Lower lobe of right lung (tissue), 2 donors: ENCODE data around the gene NTSR2. TPM values are rescaled to one million over a fixed set of nuclear protein-coding genes. Genes with fewer than 3 reads are reported as not detected.

Experiments used
- ATAC-seq, 2 donors: fragments of 200-7000 bp; cut with Tn5 transposase; one replicate each; pipeline ENCODE4 v1.9.1; 2020 to 2022; ENCODE audit warnings: mild to moderate bottlenecking in 2 of 2, moderate library complexity in 2 of 2
- DNase-seq: peaks from one replicate; pipeline ENCODE4 v3.0.0-alpha.2; 2020
- H3K27ac ChIP-seq: fragments of 200-600 bp; one replicate; pipeline ENCODE4 v1.8.0; 2022
- H3K27me3 ChIP-seq: fragments of 200-600 bp; one replicate; pipeline ENCODE4 v1.8.0; 2022; ENCODE audit warnings: low read depth
- H3K36me3 ChIP-seq: fragments of 200-600 bp; one replicate; pipeline ENCODE4 v1.8.0; 2022; ENCODE audit warnings: mild to moderate bottlenecking
- H3K4me1 ChIP-seq: fragments of 200-600 bp; one replicate; pipeline ENCODE4 v1.8.0; 2022
- H3K4me3 ChIP-seq: fragments of 200-600 bp; one replicate; pipeline ENCODE4 v1.8.0; 2022; ENCODE audit warnings: mild to moderate bottlenecking
- H3K9me3 ChIP-seq: fragments of 200-600 bp; one replicate; pipeline ENCODE4 v1.8.0; 2022
- intact Hi-C: fragments of 100-400 bp; cut with DNase I; formaldehyde crosslinking; loops from one replicate; pipeline ENCODE4 v1.11.0; 2022
- total RNA-seq: library from RNA; stranded (reverse); fragmentation: NEBNext Ultra II Directional; extraction: Animal tissue kit (Norgen Biotek cat#: 25700); gene quantifications from one replicate; pipeline ENCODE4 v1.2.1, GENCODE V29; 2021
- TF ChIP-seq, protein P1 (sequence below): fragments of 200-600 bp; IDR thresholded peaks from one replicate; pipeline ENCODE4 v1.8.0; 2022; ENCODE audit warnings: antibody characterized with exemption, mild to moderate bottlenecking
- donor health status: DM: no; HTN: yes; CAD: no; lungs with severe emphysema.

Gene NTSR2
- total RNA-seq, 1 donor from 2014 or later = not detected

DNA sequence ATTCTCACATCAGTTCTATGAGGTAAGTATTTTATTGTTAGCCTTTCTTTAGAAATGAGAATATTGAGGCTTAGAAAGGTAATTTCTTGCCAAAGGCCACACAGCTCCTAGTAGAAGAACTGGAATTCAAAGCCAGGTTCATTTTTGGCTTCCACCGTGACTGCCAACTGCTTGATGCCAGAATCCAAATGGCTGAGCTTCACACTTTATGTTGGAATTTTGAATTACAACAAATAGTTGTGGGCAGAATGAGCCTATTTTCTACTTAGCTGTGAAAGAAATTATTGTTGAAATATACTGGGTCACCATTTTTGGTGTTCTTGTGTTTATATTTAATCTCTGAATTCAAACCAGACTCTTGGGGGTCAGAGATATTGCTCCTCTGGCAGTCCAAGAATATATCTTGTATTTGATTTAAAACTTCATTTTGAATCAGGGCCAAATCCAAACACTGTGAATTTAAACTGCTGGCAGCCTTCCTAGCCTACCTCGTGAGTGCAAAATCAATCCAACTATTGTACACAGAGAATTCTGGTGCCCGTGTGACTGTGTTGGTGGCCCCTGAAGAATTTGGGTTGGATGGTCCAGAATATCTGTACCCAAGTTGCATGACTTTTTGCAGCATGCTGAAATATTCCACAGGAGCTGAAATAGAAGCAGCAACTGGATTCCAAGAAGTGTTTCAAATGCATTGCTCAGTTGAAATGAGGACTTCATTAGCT, 40.8 kb upstream of the NTSR2 start:
- no peak for DNase-seq
- TF ChIP-seq, protein P1, sequence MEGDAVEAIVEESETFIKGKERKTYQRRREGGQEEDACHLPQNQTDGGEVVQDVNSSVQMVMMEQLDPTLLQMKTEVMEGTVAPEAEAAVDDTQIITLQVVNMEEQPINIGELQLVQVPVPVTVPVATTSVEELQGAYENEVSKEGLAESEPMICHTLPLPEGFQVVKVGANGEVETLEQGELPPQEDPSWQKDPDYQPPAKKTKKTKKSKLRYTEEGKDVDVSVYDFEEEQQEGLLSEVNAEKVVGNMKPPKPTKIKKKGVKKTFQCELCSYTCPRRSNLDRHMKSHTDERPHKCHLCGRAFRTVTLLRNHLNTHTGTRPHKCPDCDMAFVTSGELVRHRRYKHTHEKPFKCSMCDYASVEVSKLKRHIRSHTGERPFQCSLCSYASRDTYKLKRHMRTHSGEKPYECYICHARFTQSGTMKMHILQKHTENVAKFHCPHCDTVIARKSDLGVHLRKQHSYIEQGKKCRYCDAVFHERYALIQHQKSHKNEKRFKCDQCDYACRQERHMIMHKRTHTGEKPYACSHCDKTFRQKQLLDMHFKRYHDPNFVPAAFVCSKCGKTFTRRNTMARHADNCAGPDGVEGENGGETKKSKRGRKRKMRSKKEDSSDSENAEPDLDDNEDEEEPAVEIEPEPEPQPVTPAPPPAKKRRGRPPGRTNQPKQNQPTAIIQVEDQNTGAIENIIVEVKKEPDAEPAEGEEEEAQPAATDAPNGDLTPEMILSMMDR = no peak
- H3K27me3 ChIP-seq = no peaks in the 10 kb centered on the region
- no peaks in the 10 kb centered on the region for H3K9me3 ChIP-seq
- intact Hi-C loops = no loop called here
- no peaks in the 10 kb centered on the region for H3K36me3 ChIP-seq
- no peak overlapping the region for H3K27ac ChIP-seq
- H3K4me1 ChIP-seq = peaks cover 11% of the 10 kb centered on the region
- ATAC-seq = no peak
- H3K4me3 ChIP-seq = no peak overlapping the region

DNA sequence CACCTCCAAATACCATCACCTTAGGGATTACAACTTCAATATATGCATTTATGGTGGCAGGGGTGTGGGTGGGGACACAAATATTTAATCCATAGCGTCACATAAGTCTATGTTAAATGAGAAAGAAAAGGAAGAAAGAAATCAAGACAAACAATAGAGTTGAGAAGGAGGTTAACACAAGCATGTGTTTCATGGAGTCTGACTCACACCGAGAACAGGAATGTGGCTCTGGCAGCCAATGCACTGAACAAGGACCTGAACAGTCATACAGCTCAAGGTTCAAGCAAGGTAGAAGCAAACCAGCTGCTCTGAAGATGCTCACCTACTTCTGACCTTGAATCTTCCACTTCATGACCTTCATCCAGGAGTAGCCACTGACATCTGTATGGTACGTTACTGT, 40.2 kb upstream of the NTSR2 start:
- Histone ChIP-seq H3K27ac (no peak overlapping the region), H3K36me3 (no peaks in the 10 kb centered on the region), H3K4me1 (peaks cover 11% of the 10 kb centered on the region), H3K4me3 (no peak overlapping the region), H3K27me3 (no peaks in the 10 kb centered on the region), H3K9me3 (no peaks in the 10 kb centered on the region)
- no peak for DNase-seq
- TF ChIP-seq, protein P1 = no peak
- intact Hi-C loops = no loop called here
- ATAC-seq = peak; percentile 45 to 54

DNA sequence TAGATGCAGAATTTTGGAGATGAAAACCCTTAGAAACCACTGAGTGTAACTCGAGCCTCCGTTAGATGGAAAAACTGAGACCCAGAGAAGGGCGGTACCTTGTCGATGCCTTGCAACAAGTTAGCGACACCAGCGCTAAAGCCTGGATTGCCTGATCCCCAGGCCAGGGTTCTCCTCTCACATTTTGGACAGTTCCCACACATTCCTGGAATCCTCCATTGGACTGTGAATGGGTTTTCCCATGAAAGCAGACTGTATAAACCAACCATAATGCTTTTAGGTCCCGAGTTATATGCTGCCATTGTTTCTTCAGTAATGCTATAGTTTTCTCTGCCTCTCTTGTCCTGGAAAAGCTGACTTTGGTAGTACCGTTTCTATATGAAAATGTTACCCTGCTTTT, 39.3 kb upstream of the NTSR2 start:
- no peak overlapping the region for H3K4me3 ChIP-seq
- TF ChIP-seq, protein P1 = no peak
- H3K9me3 ChIP-seq = no peaks in the 10 kb centered on the region
- H3K27ac ChIP-seq = no peak overlapping the region
- no peaks in the 10 kb centered on the region for H3K27me3 ChIP-seq
- no peaks in the 10 kb centered on the region for H3K36me3 ChIP-seq
- DNase-seq (no peak), ATAC-seq (no peak)
- intact Hi-C loops = no loop called here
- peaks cover 11% of the 10 kb centered on the region for H3K4me1 ChIP-seq

DNA sequence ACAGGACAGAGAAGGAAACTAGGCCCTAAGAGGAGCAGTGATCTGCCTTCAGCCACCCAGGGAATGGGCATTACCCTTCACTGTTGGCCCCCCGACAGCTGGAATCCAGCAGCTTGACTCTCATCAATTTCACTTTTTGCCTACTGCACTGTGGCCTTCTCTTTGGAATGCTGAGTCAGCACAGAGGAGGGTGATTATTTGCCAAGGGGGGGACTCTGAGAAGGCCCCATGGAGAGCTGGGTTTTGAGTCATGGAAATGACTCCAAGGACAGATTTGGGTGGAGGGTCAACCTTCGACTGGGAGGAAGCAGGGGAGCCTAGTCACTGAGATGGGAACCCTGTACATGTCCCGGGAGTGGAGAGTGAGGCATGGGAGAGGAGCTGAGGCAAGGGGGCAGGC, 38.1 kb upstream of the NTSR2 start:
- ATAC-seq (no peak), DNase-seq (no peak)
- no peaks in the 10 kb centered on the region for H3K27me3 ChIP-seq
- no peaks in the 10 kb centered on the region for H3K9me3 ChIP-seq
- peaks cover 11% of the 10 kb centered on the region for H3K4me1 ChIP-seq
- intact Hi-C loops = no loop called here
- no peaks in the 10 kb centered on the region for H3K36me3 ChIP-seq
- TF ChIP-seq, protein P1 = no peak
- H3K27ac ChIP-seq = no peak overlapping the region
- no peak overlapping the region for H3K4me3 ChIP-seq

DNA sequence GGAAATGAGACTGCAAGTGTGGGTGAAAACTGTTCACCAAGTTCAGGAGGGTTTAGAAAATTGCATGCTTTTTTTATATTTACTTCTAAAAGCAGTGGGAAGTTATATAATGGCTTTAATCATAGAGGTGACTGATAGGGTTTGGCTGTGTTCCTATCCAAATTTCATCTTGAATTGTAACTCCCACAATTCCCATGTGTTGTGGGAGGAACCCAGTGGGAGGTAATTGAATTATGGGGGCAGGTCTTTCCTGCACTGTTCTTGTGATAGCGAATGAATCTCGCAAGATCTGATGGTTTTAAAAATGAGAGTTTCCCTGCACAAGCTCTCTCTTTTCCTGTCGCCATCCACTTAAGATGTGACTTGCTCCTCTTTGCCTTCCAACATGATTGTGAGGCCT, 35.7 kb upstream of the NTSR2 start:
- intact Hi-C loops = no loop called here
- Histone ChIP-seq H3K4me1 (no peaks in the 10 kb centered on the region), H3K27ac (no peak overlapping the region), H3K4me3 (no peak overlapping the region), H3K27me3 (no peaks in the 10 kb centered on the region), H3K9me3 (no peaks in the 10 kb centered on the region), H3K36me3 (no peaks in the 10 kb centered on the region)
- DNase-seq = no peak
- TF ChIP-seq, protein P1 = no peak
- no peak for ATAC-seq
